Activated CD4-positive, alpha-beta T cell treated with anti-CD3 and anti-CD28 coated beads for 24 hours (primary cell): ENCODE results near the gene DOK3.

Experiments
- DNase-seq, 2 donors: peaks; one replicate each; pipeline ENCODE4 v3.0.0-alpha.2; 2020; ENCODE audit warnings: low read depth in 2 of 2

The DOK3 gene

GRCh38 chr5:177509381-177509951, at the start of gene DOK3:
Gene DOK3, minus strand, starts transcription at chr5:177509826. Its CDS starts 286 bp downstream, at chr5:177509540.
- no peak for DNase-seq

GRCh38 chr5:177557796-177558195, 48.2 kb upstream of the DOK3 start:
- DNase-seq: no peak

GRCh38 chr5:177557041-177557647, 47.5 kb upstream of the DOK3 start:
- DNase-seq: no peak

- DNase-seq: no peak
Observed at GRCh38 chr5:177555665-177556064, 46.0 kb upstream of the DOK3 start.

GRCh38 chr5:177555228-177555627, 45.6 kb upstream of the DOK3 start:
- DNase-seq: no peak

- DNase-seq: peak; percentile 95
Observed at GRCh38 chr5:177554474-177555111, 45.0 kb upstream of the DOK3 start, which contains the start of gene FAM193B. Gene FAM193B, minus strand, starts transcription at chr5:177554563. Its CDS starts 105 bp downstream, at chr5:177554458.

GRCh38 chr5:177553671-177554429, 44.2 kb upstream of the DOK3 start:
- peak in 1 of 2 donors; percentile 22 for DNase-seq

- no peak for DNase-seq
Observed at GRCh38 chr5:177552839-177553455, 43.3 kb upstream of the DOK3 start.

GRCh38 chr5:177550122-177550521, 40.5 kb upstream of the DOK3 start:
- no peak for DNase-seq

- DNase-seq: no peak
Observed at GRCh38 chr5:177548495-177548894, 38.9 kb upstream of the DOK3 start.

GRCh38 chr5:177547736-177548135, 38.1 kb upstream of the DOK3 start:
- no peak for DNase-seq

GRCh38 chr5:177546258-177546741, 36.7 kb upstream of the DOK3 start:
- DNase-seq: no peak

- no peak for DNase-seq
Observed at GRCh38 chr5:177545487-177546257, 36.0 kb upstream of the DOK3 start.

GRCh38 chr5:177542816-177543465, 33.3 kb upstream of the DOK3 start:
- DNase-seq: no peak

- no peak for DNase-seq
Observed at GRCh38 chr5:177540438-177540837, 30.8 kb upstream of the DOK3 start.

GRCh38 chr5:177539411-177539810, 29.8 kb upstream of the DOK3 start:
- DNase-seq: no peak

GRCh38 chr5:177538876-177539275, 29.2 kb upstream of the DOK3 start:
- DNase-seq: no peak

GRCh38 chr5:177537389-177538361, 28.0 kb upstream of the DOK3 start:
- DNase-seq: no peak

GRCh38 chr5:177536386-177536785, 26.8 kb upstream of the DOK3 start:
- DNase-seq: no peak
